SK-N-SH (cell line): Measurements from ENCODE around the gene GRIK5.

Experiments used
- FOSL2 ChIP-seq: IDR thresholded peaks from 2 replicates; pipeline ENCODE4 v1.4.0; 2012; ENCODE audit warnings: low read depth, mild to moderate bottlenecking, moderate library complexity, borderline replicate concordance
- JUND ChIP-seq: IDR thresholded peaks from 2 replicates; pipeline ENCODE4 v1.4.0; 2012
- MXI1 ChIP-seq: IDR thresholded peaks from 2 replicates; pipeline ENCODE4 v1.6.1; 2012; ENCODE audit warnings: mild to moderate bottlenecking, low read depth, low read length, improper control_type of control experiment
- NRF1 ChIP-seq: IDR thresholded peaks from 2 replicates; pipeline ENCODE4 v1.6.1; 2012; ENCODE audit warnings: low read depth, mild to moderate bottlenecking, low read length
- POLR2AphosphoS5 ChIP-seq: IDR thresholded peaks from 2 replicates; pipeline ENCODE4 v1.6.1; 2012; ENCODE audit warnings: low read depth, low read length
- RAD21 ChIP-seq: IDR thresholded peaks from 2 replicates; pipeline ENCODE4 v1.6.1; 2012; ENCODE audit warnings: mild to moderate bottlenecking, low read length
- RXRA ChIP-seq: IDR thresholded peaks from 2 replicates; pipeline ENCODE4 v1.4.0; 2012; ENCODE audit warnings: low read depth, mild to moderate bottlenecking, borderline replicate concordance
- SIN3A ChIP-seq: IDR thresholded peaks from 2 replicates; pipeline ENCODE4 v1.6.1; 2012; ENCODE audit warnings: low read depth, mild to moderate bottlenecking, low read length, moderate library complexity, borderline replicate concordance
- TAF1 ChIP-seq: IDR thresholded peaks from 2 replicates; pipeline ENCODE4 v1.6.1; 2012; ENCODE audit warnings: low read depth, mild to moderate bottlenecking, low read length, moderate library complexity, borderline replicate concordance
- TF ChIP-seq, protein P1 (sequence below): IDR thresholded peaks from 2 replicates; pipeline ENCODE4 v1.4.0; 2012; ENCODE audit warnings: low read depth
- TF ChIP-seq, protein P2 (sequence below): fragments of 200-600 bp; sonication (generic); IDR thresholded peaks from 2 replicates; pipeline ENCODE4 v1.6.1; 2017; ENCODE audit warnings: antibody characterized with exemption, mild to moderate bottlenecking, moderate library complexity
- TF ChIP-seq, protein P3 (sequence below): IDR thresholded peaks from 2 replicates; pipeline ENCODE4 v1.6.1; 2012; ENCODE audit warnings: mild to moderate bottlenecking, low read depth, low read length, moderate library complexity
- TF ChIP-seq, protein P4 (sequence below): fragments of 150-350 bp; IDR thresholded peaks from 2 replicates; pipeline ENCODE4 v1.6.1; 2017; ENCODE audit warnings: antibody characterized with exemption, low read length, low read depth, borderline replicate concordance

DNA sequence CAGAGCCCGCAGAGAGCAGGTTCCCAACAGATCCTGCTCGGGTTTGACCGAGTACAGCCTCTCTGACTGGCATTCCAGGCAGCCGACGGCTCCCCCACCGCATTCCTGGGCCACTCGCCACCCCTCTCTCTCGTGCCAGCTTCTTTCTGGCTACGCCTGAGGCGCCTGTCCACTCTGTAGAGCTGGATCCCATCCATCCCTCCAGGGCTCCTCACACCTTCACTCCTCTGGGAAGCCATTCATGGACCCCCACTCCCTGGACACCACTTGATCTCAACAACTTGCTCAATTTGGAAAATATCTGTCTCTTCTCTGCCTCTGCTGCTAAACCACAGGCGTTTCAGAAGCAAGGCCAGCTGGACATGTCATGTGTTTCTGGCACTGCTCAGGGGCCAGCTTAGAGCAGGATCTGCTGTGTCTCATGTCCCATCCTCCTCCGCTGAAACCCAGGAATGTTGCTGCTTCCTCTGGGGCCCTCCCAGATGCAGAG, 45.3 kb downstream of the GRIK5 start:
- TF ChIP-seq, protein P1, sequence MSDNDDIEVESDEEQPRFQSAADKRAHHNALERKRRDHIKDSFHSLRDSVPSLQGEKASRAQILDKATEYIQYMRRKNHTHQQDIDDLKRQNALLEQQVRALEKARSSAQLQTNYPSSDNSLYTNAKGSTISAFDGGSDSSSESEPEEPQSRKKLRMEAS = no peak
- TF ChIP-seq, protein P2, sequence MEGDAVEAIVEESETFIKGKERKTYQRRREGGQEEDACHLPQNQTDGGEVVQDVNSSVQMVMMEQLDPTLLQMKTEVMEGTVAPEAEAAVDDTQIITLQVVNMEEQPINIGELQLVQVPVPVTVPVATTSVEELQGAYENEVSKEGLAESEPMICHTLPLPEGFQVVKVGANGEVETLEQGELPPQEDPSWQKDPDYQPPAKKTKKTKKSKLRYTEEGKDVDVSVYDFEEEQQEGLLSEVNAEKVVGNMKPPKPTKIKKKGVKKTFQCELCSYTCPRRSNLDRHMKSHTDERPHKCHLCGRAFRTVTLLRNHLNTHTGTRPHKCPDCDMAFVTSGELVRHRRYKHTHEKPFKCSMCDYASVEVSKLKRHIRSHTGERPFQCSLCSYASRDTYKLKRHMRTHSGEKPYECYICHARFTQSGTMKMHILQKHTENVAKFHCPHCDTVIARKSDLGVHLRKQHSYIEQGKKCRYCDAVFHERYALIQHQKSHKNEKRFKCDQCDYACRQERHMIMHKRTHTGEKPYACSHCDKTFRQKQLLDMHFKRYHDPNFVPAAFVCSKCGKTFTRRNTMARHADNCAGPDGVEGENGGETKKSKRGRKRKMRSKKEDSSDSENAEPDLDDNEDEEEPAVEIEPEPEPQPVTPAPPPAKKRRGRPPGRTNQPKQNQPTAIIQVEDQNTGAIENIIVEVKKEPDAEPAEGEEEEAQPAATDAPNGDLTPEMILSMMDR = no peak
- TF ChIP-seq JUND (no peak), RXRA (no peak), NRF1 (no peak), RAD21 (no peak), MXI1 (no peak), POLR2AphosphoS5 (no peak), SIN3A (no peak), FOSL2 (no peak), TAF1 (no peak)
- TF ChIP-seq, protein P3, sequence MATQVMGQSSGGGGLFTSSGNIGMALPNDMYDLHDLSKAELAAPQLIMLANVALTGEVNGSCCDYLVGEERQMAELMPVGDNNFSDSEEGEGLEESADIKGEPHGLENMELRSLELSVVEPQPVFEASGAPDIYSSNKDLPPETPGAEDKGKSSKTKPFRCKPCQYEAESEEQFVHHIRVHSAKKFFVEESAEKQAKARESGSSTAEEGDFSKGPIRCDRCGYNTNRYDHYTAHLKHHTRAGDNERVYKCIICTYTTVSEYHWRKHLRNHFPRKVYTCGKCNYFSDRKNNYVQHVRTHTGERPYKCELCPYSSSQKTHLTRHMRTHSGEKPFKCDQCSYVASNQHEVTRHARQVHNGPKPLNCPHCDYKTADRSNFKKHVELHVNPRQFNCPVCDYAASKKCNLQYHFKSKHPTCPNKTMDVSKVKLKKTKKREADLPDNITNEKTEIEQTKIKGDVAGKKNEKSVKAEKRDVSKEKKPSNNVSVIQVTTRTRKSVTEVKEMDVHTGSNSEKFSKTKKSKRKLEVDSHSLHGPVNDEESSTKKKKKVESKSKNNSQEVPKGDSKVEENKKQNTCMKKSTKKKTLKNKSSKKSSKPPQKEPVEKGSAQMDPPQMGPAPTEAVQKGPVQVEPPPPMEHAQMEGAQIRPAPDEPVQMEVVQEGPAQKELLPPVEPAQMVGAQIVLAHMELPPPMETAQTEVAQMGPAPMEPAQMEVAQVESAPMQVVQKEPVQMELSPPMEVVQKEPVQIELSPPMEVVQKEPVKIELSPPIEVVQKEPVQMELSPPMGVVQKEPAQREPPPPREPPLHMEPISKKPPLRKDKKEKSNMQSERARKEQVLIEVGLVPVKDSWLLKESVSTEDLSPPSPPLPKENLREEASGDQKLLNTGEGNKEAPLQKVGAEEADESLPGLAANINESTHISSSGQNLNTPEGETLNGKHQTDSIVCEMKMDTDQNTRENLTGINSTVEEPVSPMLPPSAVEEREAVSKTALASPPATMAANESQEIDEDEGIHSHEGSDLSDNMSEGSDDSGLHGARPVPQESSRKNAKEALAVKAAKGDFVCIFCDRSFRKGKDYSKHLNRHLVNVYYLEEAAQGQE = no peak
- TF ChIP-seq, protein P4, sequence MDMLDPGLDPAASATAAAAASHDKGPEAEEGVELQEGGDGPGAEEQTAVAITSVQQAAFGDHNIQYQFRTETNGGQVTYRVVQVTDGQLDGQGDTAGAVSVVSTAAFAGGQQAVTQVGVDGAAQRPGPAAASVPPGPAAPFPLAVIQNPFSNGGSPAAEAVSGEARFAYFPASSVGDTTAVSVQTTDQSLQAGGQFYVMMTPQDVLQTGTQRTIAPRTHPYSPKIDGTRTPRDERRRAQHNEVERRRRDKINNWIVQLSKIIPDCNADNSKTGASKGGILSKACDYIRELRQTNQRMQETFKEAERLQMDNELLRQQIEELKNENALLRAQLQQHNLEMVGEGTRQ = no peak
